NCI-H2107 treated with DMSO at 0.1 percent for 48 hours (cell line): ENCODE data around the gene C14orf39.
"Not testable (repeated sequence)": the region's sequence is repeated elsewhere in the genome, so short reads cannot be mapped to it uniquely, and the experiment has no call there.

Experiments used
- DNase-seq: peaks from one replicate; lab custom pipeline; 2025; ENCODE audit not compliant: unreplicated experiment; lab: John Stamatoyannopoulos, UW

C14orf39 gene

DNA sequence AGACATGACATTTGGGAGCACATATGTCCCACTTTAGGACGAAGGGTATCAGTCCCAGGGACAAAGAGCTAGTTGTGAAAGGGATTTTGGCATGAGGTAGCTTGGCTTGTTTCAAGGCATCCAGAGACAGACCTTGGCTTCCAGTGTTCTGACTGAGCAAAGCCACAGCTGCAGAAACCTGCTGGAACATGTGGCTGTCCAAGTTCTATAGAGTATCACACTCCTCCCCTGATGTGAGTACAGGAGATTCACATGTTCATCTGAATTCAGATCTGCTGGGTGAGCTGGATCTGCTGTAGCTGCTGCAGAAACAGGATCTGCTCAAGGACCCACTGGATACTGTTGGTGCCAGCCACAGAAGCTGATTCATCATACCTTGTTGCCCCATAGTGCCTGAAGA, 10.1 kb upstream of the C14orf39 start:
- no peak for DNase-seq

DNA sequence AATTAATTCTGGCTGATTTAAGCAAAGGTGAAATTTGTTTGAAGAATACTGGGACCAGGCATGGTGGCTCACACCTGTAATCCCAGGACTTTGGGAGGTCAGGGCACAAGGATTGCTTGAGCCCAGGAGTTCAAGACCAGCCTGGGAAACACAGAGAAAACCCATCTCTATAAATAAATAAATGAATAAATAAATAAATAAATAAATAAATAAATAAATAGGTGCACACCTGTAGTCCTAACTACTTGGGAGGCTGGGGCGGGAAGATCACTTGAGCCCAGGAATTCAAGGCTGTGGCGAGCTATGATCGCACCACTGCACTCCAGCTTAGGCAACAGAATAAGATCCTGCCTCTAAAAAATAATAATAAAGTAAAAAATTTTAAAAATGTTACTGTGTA, 4.4 kb upstream of the C14orf39 start:
- DNase-seq = no peak

DNA sequence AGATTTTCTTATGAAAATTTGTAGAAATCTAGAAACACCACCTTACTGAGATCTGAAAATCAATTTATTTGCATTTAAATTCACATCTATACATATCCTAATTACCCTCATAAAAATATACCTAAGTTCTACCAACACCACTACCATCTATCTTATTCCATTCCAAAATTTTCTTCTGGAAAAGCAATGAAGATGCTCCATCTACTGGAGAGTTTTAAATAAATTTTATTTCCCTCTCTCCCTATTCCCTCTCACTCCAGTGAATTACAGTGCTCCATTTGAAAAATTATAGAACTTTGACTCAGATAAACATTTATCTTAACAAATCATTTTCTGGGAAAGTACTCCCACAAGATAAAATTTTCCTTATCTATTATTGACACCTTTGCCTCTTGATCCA, 2.3 kb upstream of the C14orf39 start:
- peak; percentile 44 for DNase-seq

DNA sequence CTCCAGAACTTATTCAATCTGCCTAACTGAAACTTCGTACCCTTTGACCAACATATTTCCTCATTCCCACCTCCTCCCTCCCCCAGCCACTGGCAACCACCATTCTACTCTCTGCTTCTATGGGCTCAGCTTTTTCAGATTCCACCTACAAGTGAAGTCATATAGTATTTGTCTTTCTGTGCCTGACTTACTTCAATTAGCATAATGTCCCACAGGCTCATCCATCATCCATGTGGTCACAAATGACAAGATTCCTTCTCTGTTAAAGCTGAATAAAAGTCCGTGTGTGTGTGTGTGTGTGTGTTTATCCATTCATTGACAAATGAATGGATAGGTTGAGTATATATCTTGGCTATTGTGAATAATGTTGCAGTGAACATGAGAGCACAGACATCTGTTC, 1.3 kb upstream of the C14orf39 start:
- DNase-seq = peak; percentile 61

DNA sequence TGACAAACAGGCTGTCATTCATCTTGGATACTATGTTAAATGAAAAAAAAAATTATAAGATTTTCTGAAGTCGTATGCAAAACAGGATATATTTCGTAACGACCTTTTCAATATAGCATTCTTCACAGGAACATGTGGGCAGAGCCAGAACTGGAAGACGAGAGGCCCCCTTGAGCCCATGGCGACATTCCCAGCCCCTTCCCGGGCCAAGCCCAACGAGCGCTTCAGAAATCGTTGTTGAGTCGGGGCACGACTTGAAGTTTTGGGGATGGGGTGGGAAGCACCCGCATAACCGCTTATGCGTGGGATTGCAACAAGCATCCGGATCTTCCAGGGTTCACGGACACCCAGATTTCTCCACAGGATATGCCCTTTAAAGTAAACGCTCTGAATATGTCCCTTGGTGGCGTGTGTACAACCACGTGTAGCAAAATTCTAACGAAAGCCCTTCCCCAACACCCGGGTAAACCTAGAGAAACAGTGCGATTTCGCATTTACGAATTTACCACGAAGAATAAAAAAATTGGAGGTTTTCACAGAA, 736 bp downstream of the C14orf39 start:
- DNase-seq = no peak

DNA sequence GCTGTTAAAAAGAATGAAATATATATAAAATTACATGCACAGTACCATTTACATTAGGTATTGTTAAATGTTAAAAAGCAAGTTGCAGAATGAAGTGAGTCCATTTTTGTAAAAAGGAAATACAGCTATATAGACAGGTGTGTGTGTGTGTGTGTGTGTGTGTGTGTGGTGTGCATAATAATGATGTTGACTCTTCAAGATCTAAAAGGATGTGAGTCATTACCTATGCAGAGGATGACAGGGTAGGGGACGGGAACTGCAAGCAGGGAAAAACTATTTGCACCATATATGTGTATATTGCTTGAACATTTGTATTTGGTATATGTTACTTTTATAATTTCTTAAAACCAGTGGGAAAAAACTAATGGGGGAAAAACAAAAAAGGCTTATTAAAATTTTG, 3.1 kb downstream of the C14orf39 start:
- DNase-seq = no peak

DNA sequence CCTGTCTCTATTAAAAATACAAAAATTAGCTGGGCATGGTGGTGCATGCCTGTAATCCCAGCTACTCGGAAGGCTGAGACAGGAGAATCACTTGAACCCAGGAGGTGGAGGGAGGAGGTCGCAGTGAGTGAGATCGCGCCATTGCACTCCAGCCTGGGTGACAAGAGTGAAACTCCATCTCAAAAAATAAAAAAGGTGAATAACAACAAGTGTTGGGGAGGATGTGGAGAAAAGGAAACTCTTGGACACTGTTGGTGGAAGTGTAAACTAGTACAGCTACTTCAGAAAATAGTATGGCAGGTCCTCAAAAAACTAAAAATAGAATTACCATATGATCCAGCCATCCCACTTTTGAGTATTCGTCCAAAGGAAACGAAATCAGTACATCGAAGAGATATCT, 5.6 kb downstream of the C14orf39 start:
- not testable (repeated sequence) for DNase-seq

DNA sequence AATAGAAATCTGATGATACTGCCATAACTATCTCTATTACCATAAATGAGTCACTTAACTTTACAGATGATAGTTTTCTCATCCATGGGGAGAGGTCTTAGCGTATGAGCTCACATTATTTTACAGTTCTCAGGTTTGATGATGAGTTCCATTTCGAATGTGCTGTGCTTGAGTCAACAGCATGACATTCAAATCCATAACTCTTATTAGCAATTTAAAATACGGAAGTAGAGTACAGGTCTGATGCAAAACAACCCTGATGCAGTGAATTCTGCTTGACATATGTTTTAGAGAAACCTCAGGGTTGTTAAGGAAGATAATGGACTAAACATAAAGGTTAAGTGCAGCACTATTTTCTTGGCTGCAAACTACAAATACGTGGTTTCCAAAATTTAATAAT, 30.0 kb downstream of the C14orf39 start:
- DNase-seq = no peak

DNA sequence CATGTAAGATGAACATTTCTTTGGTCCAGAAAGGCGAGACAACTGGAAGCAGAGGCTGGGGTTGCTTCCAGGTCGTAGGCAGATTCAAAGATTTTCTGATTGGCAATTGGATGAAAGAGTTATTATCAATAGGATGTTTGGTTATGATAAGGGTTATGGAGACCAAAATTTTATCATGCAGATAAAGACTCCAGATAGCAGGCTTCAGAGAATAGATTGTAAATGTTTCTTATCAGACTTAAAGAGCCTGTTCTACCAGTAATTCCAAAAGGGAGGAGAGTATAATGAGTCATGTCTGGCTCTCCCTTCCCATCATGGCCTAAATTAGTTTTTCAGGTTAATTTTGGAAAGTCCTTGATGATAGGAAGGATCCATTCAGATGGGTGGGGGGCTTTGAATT, 55.6 kb downstream of the C14orf39 start:
- DNase-seq = no peak

DNA sequence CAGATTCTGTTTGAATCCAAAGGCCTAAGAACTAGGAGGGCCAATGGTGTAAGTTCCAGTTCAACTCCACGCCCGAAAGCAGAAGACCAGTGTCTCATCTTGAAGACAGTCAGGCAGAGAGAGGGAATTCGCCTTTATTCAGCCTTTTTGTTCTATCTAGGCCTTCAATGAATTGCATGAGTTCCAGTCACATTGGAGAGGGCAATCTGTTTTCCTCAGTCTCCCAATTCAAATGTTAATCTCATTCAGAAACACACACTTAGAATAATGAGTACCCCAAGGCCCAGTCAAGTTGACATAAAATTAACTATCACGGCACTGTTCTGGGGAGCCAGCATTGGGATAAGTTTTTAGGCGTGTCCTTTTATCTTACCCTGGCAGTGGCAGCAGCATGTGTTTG, 65.8 kb downstream of the C14orf39 start:
- DNase-seq = no peak

DNA sequence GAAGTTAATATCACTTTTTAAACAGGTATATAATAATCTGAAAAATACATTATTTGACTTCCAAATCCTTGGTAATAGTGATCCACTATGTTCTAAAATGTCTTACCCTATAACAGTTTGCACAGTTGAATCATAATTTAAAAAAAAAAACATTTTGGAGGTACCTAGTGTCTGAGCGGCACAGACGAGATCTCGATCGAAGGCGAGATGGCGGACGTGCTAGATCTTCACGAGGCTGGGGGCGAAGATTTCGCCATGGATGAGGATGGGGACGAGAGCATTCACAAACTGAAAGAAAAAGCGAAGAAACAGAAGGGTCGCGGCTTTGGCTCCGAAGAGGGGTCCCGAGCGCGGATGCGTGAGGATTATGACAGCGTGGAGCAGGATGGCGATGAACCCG, 88.3 kb downstream of the C14orf39 start:
- not testable (repeated sequence) for DNase-seq

DNA sequence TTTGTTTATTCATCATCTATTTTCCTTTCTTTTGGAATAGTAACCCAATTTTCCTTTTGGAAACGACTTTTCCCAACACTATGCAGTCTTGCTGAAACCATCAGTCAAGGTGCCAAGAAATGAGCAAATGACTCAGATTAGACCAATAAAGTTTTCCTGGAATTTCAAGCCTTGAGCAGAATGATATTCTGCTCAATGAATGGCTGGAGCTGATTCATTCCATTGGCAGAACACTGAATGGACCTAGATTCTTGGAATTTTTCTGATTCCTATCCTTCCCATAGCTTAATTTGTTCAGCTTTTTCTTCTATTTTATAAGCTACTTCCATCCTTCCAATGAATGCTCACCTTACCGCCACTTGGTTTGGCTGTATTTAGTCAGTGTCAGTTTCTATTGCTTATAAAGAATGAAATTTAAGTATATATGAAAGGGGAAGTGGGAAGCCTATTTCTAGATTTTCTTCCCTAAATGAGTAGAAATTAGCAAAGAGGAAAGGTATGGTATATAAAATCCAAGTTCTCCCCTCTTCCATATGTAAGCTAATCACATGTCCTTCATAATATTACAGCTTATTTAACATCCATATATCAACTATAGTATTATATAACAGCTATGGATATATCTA, 89.0 kb downstream of the C14orf39 start:
- DNase-seq = no peak
